BLaER1 (cell line): ENCODE data around the gene LAMP2.
A peak's percentile ranks its signal among the peaks of the same experiment; 100 is the strongest.
"Not testable (repeated sequence)": the region's sequence is repeated elsewhere in the genome, so short reads cannot be mapped to it uniquely, and the experiment has no call there.

Experiments
- H3K27ac ChIP-seq: shearing (Covaris generic); formaldehyde crosslinking; 2 replicates; pipeline ENCODE4 v1.8.1; 2022
- H3K27me3 ChIP-seq: shearing (Covaris generic); formaldehyde crosslinking; 2 replicates; pipeline ENCODE4 v1.8.1; 2022
- H3K36me3 ChIP-seq: shearing (Covaris generic); formaldehyde crosslinking; 2 replicates; pipeline ENCODE4 v1.8.1; 2022
- H3K4me1 ChIP-seq: shearing (Covaris generic); formaldehyde crosslinking; 2 replicates; pipeline ENCODE4 v1.8.1; 2022
- H3K4me2 ChIP-seq: shearing (Covaris generic); formaldehyde crosslinking; 2 replicates; pipeline ENCODE4 v1.8.1; 2022
- H3K4me3 ChIP-seq: shearing (Covaris generic); formaldehyde crosslinking; 2 replicates; pipeline ENCODE4 v1.8.1; 2022
- H3K9ac ChIP-seq: shearing (Covaris generic); formaldehyde crosslinking; 2 replicates; pipeline ENCODE4 v1.8.1; 2022
- H3K9me3 ChIP-seq: shearing (Covaris generic); formaldehyde crosslinking; 2 replicates; pipeline ENCODE4 v1.8.1; 2022
- H4K20me1 ChIP-seq: shearing (Covaris generic); formaldehyde crosslinking; 2 replicates; pipeline ENCODE4 v1.8.1; 2022
- Cebpa-rat ChIP-seq: shearing (Covaris generic); IDR thresholded peaks from 2 replicates; pipeline ENCODE4 v1.8.1; 2022

Gene LAMP2

GRCh38 chrX:120485315-120485637, 16.2 kb upstream of the LAMP2 start:
- peak overlapping the region; percentile 53; the same call in 1 of the 2 replicates for H3K4me2 ChIP-seq
- no peak for TF ChIP-seq Cebpa-rat
- peak overlapping the region; percentile 63 for H3K4me3 ChIP-seq
- H3K4me1 ChIP-seq = peaks cover 7% of the 10 kb centered on the region; the same call in 1 of the 2 replicates
- no peaks in the 10 kb centered on the region for H3K27me3 ChIP-seq
- H3K36me3 ChIP-seq = no peaks in the 10 kb centered on the region
- no peak overlapping the region for H3K9ac ChIP-seq
- H3K27ac ChIP-seq = no peak overlapping the region
- no peaks in the 10 kb centered on the region for H4K20me1 ChIP-seq
- H3K9me3 ChIP-seq = no peaks in the 10 kb centered on the region

GRCh38 chrX:120477453-120477852, 8.4 kb upstream of the LAMP2 start:
- H3K9me3 ChIP-seq = no peaks in the 10 kb centered on the region
- H3K27me3 ChIP-seq = no peaks in the 10 kb centered on the region
- H3K4me2 ChIP-seq = no peak overlapping the region
- no peaks in the 10 kb centered on the region for H3K4me1 ChIP-seq
- no peak overlapping the region for H3K27ac ChIP-seq
- no peaks in the 10 kb centered on the region for H3K36me3 ChIP-seq
- H4K20me1 ChIP-seq = no peaks in the 10 kb centered on the region
- no peak overlapping the region for H3K9ac ChIP-seq
- no peak overlapping the region for H3K4me3 ChIP-seq
- TF ChIP-seq Cebpa-rat = no peak

DNA sequence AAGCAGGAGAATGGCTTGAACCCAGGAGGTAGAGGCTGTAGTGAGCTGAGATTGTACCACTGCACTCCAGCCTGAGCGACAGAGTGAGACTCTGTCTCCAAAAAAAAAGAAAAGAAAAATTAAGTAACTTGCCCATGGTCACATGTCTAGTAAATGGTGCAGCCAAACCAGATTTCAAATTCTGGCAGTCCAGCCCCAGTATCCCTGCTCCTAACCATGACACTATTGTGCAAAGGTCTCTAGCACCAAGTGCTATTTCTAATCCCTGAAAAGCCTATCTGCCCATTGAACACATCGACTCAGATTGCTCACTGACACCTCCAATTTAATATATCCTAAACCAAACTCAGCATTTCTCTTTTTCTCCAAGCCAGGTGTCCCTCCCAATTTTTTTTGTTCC, 7.6 kb upstream of the LAMP2 start:
- Histone ChIP-seq H3K9ac (no peak overlapping the region), H3K4me3 (no peak overlapping the region)
- TF ChIP-seq Cebpa-rat = no peak

DNA sequence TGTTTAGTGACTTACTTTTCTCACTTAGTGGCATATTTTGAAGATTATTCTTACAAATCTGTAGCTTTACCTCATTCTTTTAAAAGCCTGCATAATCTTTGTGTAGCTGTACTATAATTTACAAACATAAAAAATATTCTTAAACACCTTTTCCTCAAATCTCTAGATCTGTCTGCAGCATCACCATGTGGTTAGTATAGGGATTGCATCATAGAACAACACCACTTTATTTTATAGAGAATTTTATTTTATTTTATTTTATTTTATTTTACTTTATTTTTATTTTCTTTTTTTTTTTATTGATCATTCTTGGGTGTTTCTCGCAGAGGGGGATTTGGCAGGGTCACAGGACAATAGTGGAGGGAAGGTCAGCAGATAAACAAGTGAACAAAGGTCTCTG, 6.4 kb upstream of the LAMP2 start:
- H3K9ac ChIP-seq, H3K4me3 ChIP-seq, H3K4me2 ChIP-seq, H4K20me1 ChIP-seq, H3K4me1 ChIP-seq, H3K9me3 ChIP-seq, H3K36me3 ChIP-seq, H3K27ac ChIP-seq, H3K27me3 ChIP-seq: not testable (repeated sequence)

More for the DNA sequence above, 7.6 kb upstream of the LAMP2 start:
- no peaks in the 10 kb centered on the region for H3K36me3 ChIP-seq
- no peaks in the 10 kb centered on the region for H4K20me1 ChIP-seq
- H3K4me1 ChIP-seq = no peaks in the 10 kb centered on the region
- no peaks in the 10 kb centered on the region for H3K9me3 ChIP-seq
- no peaks in the 10 kb centered on the region for H3K27me3 ChIP-seq
- no peak overlapping the region for H3K27ac ChIP-seq
- no peak overlapping the region for H3K4me2 ChIP-seq

- Histone ChIP-seq H3K27ac (no peak overlapping the region), H3K27me3 (no peaks in the 10 kb centered on the region), H3K9ac (no peak overlapping the region), H3K4me3 (no peak overlapping the region), H4K20me1 (no peaks in the 10 kb centered on the region), H3K9me3 (no peaks in the 10 kb centered on the region), H3K36me3 (no peaks in the 10 kb centered on the region), H3K4me2 (no peak overlapping the region), H3K4me1 (0 out of 2 replicates have a peak, but pooled peaks cover 4% of the 10 kb centered on the region)
- TF ChIP-seq Cebpa-rat = no peak
Measured at GRCh38 chrX:120474085-120474484, 5.0 kb upstream of the LAMP2 start.

GRCh38 chrX:120469657-120470056, 561 bp upstream of the LAMP2 start:
- not testable (repeated sequence) for H3K9ac ChIP-seq, H3K4me2 ChIP-seq, H3K27me3 ChIP-seq, H3K36me3 ChIP-seq, H3K27ac ChIP-seq, H3K9me3 ChIP-seq
- Histone ChIP-seq H4K20me1 (peaks cover 28% of the 10 kb centered on the region), H3K4me1 (peaks cover 13% of the 10 kb centered on the region), H3K4me3 (peak overlapping the region; percentile 74; the same call in 1 of the 2 replicates)

DNA sequence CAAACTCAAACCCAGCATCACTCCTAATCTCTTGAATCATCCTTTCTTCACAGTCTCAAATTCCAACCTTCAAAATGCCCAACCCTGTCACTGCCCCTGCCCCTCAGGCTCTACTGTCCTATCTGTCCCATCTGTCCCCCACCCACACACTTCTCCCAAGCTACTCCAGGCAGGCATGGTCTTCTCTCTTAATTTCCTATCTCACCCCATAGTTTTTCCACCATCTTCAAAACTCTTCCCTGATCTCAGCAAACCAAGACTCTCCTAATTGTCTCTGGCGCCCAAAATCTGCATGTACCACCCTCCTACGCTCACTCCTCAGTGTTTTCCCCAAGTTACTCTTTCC, 644 bp downstream of the LAMP2 start:
- Histone ChIP-seq H3K36me3 (no peaks in the 10 kb centered on the region), H3K9ac (peak overlapping the region; percentile 84), H3K4me2 (peak overlapping the region; percentile 80), H3K27ac (peak overlapping the region; percentile 83), H3K4me3 (peak overlapping the region; percentile 74), H3K4me1 (peaks cover 13% of the 10 kb centered on the region), H3K9me3 (no peaks in the 10 kb centered on the region), H3K27me3 (no peaks in the 10 kb centered on the region), H4K20me1 (peaks cover 38% of the 10 kb centered on the region)
- no peak for TF ChIP-seq Cebpa-rat

GRCh38 chrX:120468071-120468470, 1.0 kb downstream of the LAMP2 start:
- Histone ChIP-seq H3K9me3 (no peaks in the 10 kb centered on the region), H3K4me1 (peaks cover 13% of the 10 kb centered on the region), H4K20me1 (peaks cover 42% of the 10 kb centered on the region), H3K4me2 (peak overlapping the region; percentile 80), H3K9ac (peak overlapping the region; percentile 84), H3K4me3 (peak overlapping the region; percentile 74), H3K36me3 (no peaks in the 10 kb centered on the region), H3K27me3 (no peaks in the 10 kb centered on the region), H3K27ac (peak overlapping the region; percentile 83)
- no peak for TF ChIP-seq Cebpa-rat

DNA sequence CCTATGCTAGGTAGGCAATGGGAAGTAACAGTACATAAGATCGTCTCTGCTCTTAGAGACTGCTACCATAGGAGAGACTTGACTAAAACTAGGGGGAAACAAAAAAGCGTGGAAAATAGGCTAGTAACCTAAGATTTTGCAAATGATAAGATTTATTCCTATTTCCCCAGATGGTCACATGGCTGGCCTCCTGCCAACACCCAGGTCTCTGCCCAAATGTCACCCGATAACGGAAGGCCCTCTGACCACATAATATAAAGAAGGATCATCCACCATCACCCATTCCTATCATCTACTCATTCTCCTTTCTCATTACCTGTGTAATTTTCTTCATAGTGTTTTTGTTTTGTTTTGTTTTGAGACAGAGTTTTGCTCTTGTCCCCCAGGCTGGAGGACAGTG, 4.7 kb downstream of the LAMP2 start:
- Histone ChIP-seq H3K27ac (no peak overlapping the region), H3K9ac (no peak overlapping the region), H3K4me1 (peaks cover 10% of the 10 kb centered on the region), H3K36me3 (no peaks in the 10 kb centered on the region), H3K27me3 (no peaks in the 10 kb centered on the region), H4K20me1 (peaks cover 59% of the 10 kb centered on the region), H3K9me3 (no peaks in the 10 kb centered on the region), H3K4me2 (no peak overlapping the region), H3K4me3 (no peak overlapping the region)
- TF ChIP-seq Cebpa-rat = no peak

DNA sequence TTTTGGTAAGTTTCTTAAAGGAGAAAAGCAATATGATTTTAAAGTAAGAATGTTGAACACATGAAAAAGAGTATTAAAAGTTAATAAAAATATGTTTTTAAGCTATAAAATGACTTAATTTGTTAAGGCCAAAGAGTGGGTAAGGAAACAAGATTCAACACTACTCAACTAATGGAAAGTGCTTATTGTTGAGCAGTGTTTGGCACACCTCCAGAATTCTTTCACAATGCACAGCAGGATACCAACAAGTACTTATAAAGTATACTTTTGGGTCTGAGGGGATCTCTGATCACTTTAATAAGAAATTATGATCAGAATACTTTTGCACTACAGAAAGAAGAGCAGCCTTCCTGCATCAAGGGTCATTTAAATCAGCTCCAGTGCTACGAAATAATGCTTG, 5.9 kb downstream of the LAMP2 start:
- Histone ChIP-seq H3K9me3 (no peaks in the 10 kb centered on the region), H3K36me3 (no peaks in the 10 kb centered on the region), H3K27ac (no peak overlapping the region), H3K4me3 (no peak overlapping the region), H3K9ac (no peak overlapping the region), H3K4me1 (peaks cover 22% of the 10 kb centered on the region), H4K20me1 (peaks cover 68% of the 10 kb centered on the region), H3K4me2 (no peak overlapping the region), H3K27me3 (no peaks in the 10 kb centered on the region)
- no peak for TF ChIP-seq Cebpa-rat

DNA sequence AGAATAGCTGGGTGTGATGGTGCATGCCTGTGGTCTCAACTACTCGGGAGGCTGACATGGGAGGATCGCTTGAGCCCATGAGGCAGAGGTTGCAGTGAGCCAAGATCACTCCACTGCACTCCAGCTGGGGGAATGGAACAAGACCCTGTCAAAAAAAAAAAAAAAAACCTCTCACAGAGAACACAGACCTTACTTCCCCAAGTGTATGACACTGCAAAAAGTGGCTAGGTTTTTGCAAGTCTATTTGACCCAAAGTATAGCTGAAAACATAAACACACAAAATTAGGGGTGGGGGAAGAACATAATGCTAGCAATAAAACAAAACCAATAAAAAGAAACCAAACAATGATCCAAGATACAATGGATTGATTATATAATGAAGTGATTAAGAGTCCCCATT, 6.7 kb downstream of the LAMP2 start:
- peaks cover 68% of the 10 kb centered on the region for H4K20me1 ChIP-seq
- H3K4me2 ChIP-seq = no peak overlapping the region
- no peak overlapping the region for H3K27ac ChIP-seq
- H3K4me1 ChIP-seq = peaks cover 22% of the 10 kb centered on the region
- H3K27me3 ChIP-seq = no peaks in the 10 kb centered on the region
- TF ChIP-seq Cebpa-rat = no peak
- no peaks in the 10 kb centered on the region for H3K36me3 ChIP-seq
- no peak overlapping the region for H3K9ac ChIP-seq
- no peak overlapping the region for H3K4me3 ChIP-seq
- no peaks in the 10 kb centered on the region for H3K9me3 ChIP-seq
